ENCODE results near the gene ETS1.
A peak's percentile ranks its signal among the peaks of the same experiment; 100 is the strongest.

The ETS1 gene

DNA sequence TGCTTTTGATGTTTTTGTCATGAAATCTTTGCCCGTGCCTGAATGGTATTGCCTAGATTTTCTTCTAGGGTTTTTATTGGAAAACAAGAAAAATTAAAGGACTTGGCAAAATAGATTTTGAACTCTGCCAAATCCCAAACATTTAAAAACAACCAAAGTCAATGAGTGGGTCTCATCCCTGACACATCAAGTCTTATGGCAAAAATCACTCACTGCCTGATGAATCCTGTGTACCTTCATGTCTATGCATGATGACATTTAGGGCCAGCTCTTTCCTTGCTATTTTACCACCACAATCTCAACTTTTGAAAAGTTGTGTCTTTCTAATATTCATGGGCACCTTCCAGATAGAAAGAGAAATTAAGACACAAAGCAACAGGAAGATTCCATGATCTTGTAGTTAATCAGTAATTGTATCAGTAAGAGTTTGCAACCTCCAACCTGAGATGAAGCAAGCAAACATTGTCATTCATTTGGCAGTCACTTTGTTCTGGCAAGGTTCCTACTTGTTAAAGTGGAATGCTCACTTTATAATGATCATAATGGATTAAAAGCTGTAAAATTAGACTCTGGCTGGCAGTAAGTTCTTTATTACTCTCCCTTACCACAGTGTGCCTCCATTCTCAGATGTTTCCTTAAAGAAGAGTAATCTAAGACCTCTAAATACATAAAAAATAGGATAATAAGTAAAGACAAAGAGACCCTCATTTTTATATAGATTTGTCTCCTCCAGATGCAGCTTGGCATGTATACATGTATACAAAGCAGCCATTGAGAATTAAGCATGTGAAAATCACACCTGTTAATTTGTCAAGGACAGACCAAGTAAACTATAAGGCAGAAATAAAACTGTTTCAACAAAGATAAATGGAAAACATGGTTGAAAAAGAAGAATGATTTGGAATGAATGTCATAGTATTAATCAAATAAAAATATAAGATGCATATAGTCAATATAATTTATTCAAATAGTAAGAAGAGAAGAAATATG, 51.6 kb downstream of the ETS1 start:
- no peak for DNase-seq (ENCODE audit: low read depth)

DNA sequence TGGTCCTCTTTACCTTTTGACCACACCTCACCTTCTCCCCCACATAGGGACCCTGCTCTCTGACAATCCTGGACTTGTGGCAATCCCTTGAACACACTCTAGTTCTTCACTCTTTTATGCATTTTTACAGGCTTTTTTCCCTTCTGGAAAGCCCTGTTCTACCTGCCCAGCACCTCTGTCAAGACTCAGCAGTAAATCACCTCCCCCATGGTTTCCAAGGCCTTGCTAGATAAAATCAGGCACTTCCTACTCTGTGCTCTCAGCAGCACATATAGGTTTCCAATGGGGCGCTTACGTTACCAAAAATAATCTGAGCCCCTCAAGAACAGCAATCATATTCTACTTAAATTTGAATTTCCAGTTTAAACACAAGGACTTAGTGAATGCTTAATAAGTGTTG, 53.9 kb downstream of the ETS1 start:
- DNase-seq (ENCODE audit: low read depth) = no peak

DNA sequence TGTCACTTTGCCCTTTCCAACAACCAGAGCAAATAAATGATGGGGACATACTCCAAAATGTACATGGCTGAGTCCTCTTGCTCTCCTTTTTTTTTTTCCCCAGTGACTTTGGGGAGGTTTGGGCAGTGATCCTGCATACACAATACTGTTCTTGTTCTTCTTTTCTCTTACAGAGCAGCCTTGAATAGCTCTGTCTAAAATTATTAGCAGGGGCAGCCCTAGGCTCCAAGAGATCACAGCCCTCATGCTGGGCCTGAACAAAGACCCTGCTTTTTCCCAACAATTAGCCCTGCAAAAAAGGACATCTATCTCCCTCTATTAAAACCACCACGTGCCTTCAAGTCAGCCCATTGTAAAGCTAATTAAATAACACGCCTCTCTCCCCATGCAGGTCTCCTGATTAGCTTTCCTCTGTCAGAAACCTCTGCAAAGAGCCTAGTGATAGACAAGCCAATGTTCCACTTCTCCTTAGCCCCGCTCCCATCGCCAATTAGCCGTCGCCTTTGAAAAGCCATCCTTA, 54.7 kb downstream of the ETS1 start:
- no peak for DNase-seq (ENCODE audit: low read depth)

DNA sequence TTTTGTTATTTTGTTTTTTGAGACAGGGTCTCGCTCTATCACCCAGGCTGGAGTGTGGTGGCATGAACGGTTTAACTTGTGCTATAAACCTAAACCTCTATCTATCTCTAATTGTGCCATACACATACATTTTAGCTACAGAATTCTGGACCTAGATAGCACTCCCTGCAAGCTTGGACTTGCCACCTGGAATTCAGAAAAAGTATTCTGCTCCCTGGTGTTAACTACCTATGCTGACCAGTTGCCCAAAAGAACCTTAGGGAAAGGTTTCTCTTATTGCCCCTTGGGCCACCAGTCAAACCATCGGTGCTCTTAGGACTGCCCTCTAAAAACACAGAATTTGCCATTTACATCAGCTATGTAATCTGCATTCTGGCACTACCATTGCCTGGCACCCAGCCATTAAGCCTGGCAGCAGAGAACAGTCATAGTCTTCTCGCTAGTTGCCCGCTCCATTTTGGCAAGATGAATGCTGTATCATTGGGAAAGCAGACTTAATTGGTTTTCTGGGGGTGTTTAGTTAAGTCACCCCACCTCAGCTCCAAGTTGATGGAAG, 55.3 kb downstream of the ETS1 start:
- no peak for DNase-seq (ENCODE audit: low read depth)

DNA sequence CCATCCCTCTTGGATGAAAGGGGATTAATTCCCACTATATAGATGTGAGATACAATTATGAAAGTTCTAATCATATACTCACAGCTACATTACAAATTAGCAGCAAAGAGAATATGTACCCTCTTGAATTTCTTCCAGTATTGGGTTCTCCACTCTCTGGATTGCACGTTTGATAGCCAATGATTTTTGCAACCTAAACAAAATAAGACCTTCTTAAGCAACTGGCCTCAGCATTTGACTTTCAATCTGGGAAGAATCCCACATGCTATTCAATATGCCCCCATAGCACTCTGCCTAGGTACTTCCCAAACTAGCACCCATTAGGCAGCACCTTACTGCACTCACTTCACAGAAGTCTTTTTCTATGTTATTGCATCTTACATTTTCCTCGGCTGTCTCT, 55.8 kb downstream of the ETS1 start:
- no peak for DNase-seq (ENCODE audit: low read depth)

DNA sequence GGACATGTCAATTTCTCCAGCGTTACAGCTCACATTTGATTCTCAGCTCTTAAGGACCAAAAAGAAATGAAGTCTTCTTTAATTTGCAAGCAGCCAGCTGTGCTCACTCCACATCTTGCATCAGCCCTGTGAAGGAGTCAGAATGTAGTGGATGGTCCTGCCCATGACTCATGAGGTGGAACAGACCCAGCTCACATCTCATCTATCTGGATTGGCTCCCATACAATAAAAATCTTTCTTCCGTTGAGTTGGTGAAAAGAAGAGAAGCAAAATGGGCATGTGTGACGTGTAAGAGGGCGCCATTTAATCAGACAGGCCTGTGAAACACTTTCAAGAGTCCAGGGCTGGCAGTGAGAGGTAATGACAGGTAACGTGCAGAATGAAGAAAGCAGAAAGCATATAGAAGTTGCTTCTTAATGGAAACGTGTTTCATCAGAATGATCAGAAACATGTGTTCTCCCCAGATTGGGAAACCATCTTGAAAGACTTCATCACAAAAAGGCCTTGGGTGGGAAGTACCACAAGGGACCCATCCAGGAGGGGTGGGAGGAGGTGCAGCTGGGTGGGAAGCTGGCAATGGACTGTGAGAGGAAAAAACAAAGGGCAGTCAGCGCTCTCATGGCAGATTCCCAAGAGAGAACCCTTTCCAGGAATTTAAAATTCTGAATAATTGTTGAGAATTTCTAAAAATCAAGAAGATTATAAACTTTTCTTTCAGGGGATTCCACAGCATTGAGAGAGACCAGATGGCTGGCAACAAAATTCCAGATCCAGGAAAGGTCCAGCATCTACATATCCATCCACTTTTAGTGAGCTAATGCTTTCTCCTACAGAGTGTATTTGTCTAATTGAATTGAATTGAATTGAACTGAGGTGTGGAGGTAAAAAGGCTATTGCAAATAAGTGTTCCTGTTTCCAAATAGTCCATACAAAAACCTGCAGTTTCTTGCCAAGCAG, 57.0 kb downstream of the ETS1 start:
- peak; percentile 93 for DNase-seq (ENCODE audit: low read depth)

DNA sequence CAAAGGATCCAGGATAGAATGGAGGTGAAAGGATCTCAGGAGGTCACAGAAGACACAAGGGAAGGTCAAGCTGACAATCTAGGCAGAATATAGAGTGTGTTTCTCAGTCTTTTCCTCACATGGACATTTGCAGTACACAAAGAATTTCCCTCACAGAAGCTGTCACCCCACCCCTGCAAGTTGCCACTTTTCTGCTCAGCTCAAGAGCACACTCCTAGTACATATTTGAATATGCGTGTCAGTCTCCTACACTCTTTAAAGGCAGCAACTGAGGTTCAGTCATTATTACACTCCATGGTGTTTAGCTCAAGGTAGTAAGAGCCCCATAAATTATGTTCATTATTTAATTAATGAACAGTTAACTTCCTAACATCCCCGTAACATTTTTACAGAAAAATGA, 59.1 kb downstream of the ETS1 start:
- no peak for DNase-seq (ENCODE audit: low read depth)

DNA sequence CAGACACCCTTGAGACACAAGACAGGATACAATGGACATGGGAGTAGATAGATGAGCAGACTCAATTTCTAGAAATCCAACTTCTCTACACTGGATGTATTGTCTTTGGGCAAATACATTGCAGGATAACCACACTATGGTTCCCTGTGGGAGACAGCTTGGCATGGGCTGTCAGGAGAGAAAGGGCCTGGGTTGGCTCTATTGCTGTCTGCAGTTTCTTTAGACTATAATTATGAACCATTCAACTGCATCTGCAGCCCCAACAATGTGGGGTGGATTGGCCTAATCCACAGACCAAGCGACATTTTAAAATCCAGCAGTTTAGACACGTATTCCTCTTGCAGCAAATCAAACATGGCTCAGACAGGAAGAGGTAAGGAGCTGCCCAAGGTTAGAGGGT, 60.3 kb downstream of the ETS1 start:
- DNase-seq (ENCODE audit: low read depth) = no peak

DNA sequence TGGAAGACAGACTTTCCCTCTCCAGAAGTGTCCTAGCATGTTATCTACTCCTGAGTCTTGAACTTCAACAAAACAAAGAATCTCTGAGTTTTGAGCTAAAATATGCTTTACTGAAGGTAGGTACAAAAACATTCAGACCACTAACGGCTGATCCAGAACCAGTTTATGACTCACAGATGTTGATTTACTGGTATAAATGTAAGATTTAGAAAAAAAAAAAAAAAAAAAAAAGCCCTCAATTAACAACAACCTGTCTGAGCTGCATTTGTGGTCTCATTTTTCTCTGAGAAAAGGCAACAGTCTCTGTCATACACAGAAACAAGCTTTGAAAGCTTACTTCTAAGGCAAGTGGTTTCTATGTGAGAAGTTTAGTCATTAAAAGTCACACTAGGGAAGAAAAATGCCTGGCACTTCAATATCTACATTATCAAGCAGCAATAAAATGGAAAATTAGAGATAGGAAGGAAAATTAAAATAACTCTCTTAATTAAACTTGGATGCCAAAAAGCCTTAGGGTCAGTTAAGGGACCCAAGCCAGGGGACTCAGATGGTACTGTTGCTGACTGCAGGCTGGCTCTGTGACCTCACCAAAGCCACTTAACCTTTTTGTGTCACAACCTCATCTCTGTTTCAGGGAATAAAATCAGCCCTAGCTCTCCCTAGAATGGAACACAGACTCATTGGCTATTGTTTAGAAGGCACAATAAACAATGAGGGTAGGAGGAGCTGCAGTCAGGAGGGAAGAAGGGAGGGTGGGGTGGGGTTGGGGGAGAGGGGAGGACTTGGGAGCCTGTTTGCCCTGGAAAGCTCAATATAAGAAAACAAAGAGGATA, 61.7 kb downstream of the ETS1 start:
- DNase-seq (ENCODE audit: low read depth) = peak; percentile 86

DNA sequence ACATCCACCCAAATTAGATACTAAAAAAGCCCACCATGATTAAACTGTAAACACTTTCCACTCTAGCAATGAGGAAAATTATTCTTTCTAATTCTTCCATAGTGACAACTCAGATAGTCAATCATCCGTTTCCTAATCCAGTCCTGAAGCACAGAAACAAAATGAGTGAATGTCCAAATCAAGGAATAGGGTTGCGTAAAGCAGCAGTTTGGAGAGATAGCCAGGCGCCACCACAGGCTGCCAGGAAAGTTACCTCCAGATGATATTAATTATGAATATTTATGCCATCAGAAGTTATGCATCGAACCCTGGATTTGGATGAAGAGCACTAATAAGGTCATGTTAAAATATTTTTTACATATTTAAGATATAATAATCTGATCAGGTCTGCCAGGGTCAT, 63.2 kb downstream of the ETS1 start:
- DNase-seq (ENCODE audit: low read depth) = peak; percentile 34

DNA sequence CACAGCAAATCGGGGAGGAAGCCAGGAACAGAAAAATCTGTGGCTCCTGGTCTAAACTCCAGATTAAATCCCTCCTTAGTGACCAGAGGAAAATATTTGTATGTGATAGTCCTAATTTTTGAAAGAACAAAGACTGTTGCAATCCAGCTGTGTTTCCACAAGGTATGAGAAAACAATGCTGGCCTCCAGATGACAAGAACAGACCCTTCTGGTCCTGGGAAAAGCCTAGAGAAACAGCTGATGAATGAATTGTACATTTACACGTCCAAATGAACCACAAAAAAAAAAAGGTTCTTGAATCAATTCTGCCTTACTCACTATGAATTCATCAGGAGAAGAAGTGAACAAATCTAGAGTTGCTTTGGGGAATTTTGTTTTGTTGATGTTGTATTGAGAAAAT, 63.7 kb downstream of the ETS1 start:
- peak; percentile 81 for DNase-seq (ENCODE audit: low read depth)

DNA sequence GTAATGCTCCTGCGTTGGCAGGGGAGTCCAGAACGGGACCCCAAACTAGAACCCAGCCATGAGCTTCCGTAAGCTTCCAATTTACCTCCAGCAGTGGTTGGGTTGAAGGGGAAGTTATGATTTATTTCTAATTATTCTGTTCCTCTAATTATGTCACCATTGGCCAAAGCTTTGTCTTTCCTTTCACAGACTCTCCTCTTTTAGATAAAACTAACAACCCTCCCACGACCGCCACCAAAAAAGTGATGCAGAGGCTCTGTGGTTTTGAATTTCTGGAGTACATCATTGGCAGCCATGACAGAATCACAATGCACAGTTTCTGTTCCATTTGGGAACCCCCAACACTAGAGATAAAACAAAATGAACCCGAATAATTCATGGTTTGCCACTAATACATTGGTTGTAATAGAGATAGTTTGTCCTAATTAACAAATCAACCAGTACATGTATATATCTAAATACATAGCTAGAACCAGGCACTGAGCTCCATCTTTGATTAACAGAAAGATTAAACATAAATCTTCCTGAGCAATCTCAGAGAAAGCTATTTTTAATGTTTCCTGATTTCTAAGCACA, 64.3 kb downstream of the ETS1 start:
- DNase-seq (ENCODE audit: low read depth) = no peak

DNA sequence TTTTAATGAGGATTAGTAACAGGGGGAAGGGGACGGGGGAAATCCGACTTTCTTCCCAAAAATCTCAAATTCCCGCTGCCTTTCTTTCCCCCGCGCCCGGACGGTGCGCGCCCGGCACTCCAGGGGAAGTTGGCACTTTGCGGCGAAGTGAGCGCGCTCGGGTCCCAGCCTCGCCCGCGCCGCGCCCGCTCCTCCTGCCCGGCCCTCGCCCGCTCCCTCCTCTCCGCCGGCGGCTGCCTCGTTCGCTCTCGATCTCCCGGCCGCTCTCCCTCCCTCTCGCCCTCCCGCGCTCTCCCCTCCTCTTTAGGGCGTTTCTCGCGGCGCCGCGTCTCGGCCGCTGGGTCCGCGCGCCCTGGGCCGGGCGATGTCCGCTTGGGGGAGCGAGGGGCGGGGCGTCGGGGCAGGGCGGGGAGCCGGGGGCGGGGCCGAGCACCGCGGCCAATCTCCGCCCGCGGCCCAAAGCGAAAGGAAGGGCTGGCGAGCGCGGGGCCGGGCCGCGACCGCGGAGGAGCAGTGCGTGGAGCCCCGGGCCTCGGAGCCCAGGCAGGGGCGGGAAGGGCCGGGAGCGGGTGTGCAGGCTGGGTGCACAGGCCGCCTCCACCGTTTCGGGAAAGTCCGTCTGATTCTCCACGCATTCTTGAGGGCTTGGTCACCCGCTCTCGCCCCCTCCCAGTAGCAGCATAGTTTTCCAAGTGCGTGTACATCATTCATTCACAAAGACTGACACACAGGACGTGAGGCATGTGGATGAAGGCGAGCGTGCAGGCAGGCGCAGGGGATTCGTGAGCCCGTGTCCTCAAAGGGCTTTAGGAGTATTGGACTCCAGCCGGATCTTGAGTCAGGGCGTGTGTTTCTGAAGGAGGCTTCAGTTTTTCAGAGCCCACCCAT, 65.1 kb downstream of the ETS1 start:
- DNase-seq (ENCODE audit: low read depth) = peak; percentile 100

DNA sequence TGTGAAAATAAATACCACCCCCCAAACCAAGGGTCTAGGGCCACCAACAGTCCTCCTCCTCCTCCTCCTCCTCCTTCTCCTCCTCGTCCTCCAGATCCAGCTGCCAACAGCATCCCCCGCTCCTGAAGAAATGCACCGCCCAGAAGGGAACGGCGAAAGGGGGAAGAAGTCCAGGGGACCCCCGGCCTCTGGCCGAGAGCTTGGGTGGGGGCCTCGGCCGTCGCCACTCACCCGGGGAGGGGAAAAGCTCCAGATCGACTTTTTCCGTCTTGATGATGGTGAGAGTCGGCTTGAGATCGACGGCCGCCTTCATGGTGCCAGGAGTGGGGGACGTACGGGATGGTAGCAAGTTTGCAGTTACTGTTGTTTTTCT, 65.7 kb downstream of the ETS1 start:
- peak; percentile 41 for DNase-seq (ENCODE audit: low read depth)

DNA sequence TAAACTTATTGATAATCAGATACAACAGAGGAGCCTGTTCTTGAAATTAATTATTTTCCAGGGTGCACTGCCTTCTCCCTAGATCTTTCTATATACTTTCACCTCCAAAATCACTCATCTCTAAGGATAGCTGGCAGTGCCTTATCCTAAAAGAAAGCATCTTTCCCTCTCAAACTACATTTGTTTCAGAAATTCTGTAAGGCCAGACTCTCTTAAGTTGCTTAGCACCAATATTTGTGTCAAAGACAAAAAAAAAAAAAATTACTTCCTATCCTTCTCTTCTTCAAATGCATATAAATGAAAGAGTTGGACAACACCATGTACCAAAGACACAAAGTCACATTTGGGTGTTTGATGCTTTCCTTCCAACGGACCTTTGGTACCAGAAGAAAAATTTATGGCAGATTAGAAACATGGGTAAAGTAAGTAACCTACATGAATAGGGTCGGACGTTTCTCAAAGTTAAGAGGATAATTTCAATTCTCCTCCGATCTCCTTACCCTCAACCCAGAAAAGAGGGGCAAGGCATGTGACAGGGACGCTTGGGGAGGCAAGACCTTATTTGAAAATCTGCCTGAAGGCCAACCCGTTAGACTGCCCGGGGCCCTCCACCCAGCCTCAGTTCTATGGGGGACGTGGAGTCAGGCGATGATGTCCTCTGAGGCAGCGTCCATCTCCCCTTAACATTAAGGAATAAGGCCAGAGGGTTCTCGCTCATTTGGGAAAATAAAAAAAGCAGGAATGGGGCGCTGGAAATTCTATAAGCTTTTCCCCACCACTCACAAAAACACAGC, 66.3 kb downstream of the ETS1 start:
- DNase-seq (ENCODE audit: low read depth) = peak; percentile 43

DNA sequence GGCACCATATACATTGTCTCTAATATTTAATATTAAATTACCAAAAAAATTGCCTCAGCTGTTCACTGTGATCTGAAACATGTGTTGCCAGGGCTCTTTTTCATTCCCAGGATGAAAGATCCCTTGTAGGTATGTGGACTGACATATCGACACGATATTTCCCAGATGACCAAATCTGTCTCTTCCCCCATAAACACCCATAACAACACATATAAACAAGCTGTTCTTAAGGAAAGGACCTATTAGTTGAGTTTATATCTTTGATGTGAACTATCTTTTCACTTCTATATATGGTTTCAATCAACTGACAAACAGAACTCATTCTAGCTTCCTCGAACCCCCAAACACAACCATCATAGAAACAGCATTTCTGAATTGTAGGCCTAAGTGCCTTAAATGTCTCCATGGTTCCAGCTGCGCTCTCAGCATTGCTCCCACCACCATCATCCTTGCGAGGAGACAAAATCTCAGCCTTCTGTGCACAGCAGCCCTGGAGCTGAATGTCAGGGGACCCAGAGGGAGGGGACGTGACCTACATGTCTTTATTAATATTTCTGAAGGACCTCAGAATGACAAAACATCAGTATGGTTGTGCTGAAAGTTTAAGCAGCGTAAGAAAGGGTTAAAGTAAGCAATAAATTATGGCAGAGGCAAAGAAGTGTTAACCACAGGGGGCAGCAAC, 67.0 kb downstream of the ETS1 start:
- peak; percentile 51 for DNase-seq (ENCODE audit: low read depth)

DNA sequence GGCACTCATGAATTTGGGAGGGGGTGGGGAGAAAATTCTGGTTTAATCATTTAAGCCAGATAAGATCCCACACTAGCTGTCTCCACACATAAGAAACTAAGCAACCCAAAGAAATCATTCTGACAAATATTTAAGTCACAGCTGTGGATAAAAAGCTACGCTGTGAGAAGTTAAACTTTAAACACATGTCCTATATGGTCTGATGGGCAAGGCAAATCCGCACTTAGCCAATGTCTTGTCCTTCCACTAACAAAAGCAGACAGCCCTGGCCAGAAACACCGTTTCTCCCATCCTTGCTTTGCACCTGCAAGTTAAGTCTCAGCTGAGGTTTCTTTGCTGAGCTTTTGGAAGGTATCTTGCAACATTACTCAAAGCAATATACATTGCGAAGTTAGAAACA, 68.0 kb downstream of the ETS1 start:
- peak; percentile 46 for DNase-seq (ENCODE audit: low read depth)

DNA sequence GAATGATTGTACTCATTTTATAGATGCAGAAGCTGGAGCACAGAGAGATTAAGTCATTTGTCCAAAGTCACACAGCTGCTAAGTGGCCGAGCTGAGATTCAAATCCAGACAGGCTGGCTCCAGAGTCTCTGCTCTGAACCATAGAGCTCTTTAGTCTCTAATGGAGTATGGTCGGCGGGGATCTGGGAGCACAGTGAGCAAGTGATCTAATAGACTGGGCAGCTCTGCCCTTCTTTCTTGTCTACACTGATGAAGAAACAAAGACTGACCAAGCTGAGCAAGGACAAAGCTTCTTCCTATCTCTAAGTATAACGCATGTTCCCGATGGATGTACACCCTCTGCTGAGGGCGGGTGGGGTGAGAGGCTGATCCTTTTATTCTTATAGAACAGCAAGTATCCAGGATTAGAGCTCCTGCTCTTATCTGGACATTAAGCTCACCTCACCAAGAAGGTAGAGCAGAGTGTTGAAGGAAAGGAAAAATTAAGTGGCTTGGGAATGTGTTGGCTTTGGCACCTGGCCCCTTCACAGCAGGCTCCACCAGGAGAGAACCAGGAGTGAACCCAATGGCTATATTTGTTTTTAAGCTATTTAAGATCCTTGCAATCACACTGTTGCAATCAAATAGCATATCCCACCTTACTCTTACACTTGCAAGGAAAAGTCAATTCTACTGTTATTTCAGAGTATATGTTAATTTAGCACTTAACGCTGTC, 68.7 kb downstream of the ETS1 start:
- peak; percentile 65 for DNase-seq (ENCODE audit: low read depth)

Data from ELR (cell line).